PFSK-1 (cell line): ENCODE results near the gene XPNPEP1.
A peak's percentile ranks its signal among the peaks of the same experiment; 100 is the strongest.

Experiments used
- FOXP2 ChIP-seq: optimal IDR thresholded peaks from 2 replicates; pipeline ENCODE3; 2011; ENCODE audit warnings: borderline replicate concordance, control low read depth, inconsistent platforms; ENCODE audit not compliant: insufficient read depth; ENCODE audit errors: extremely low read length, extremely low read depth
- POLR2AphosphoS5 ChIP-seq: IDR thresholded peaks from 2 replicates; pipeline ENCODE4 v1.6.1; 2012; ENCODE audit warnings: low read depth, mild to moderate bottlenecking, control low read depth, low read length, moderate library complexity
- SIN3A ChIP-seq: IDR thresholded peaks from 2 replicates; pipeline ENCODE4 v1.6.1; 2012; ENCODE audit warnings: mild to moderate bottlenecking, low read length, moderate library complexity, borderline replicate concordance; ENCODE audit not compliant: insufficient read depth
- TAF1 ChIP-seq: IDR thresholded peaks from 2 replicates; pipeline ENCODE4 v1.6.1; 2012; ENCODE audit warnings: low read length, control low read depth, borderline replicate concordance; ENCODE audit not compliant: insufficient read depth
- TF ChIP-seq, protein P1 (sequence below), 2 experiments: IDR thresholded peaks; 2 replicates each; pipeline versions ENCODE4 v1.6.1 to v1.8.0; 2011 to 2012; ENCODE audit warnings: low read depth in 2 of 2, low read length in 2 of 2, control low read depth in 1 of 2, inconsistent platforms in 1 of 2, mild to moderate bottlenecking in 1 of 2, moderate library complexity in 1 of 2; ENCODE audit not compliant: insufficient read depth in 1 of 2

XPNPEP1 gene

GRCh38 chr10:109968953-109969759, 45.8 kb upstream of the XPNPEP1 start:
- no peak for TF ChIP-seq SIN3A
- no peak for TF ChIP-seq FOXP2
- TF ChIP-seq, protein P1, sequence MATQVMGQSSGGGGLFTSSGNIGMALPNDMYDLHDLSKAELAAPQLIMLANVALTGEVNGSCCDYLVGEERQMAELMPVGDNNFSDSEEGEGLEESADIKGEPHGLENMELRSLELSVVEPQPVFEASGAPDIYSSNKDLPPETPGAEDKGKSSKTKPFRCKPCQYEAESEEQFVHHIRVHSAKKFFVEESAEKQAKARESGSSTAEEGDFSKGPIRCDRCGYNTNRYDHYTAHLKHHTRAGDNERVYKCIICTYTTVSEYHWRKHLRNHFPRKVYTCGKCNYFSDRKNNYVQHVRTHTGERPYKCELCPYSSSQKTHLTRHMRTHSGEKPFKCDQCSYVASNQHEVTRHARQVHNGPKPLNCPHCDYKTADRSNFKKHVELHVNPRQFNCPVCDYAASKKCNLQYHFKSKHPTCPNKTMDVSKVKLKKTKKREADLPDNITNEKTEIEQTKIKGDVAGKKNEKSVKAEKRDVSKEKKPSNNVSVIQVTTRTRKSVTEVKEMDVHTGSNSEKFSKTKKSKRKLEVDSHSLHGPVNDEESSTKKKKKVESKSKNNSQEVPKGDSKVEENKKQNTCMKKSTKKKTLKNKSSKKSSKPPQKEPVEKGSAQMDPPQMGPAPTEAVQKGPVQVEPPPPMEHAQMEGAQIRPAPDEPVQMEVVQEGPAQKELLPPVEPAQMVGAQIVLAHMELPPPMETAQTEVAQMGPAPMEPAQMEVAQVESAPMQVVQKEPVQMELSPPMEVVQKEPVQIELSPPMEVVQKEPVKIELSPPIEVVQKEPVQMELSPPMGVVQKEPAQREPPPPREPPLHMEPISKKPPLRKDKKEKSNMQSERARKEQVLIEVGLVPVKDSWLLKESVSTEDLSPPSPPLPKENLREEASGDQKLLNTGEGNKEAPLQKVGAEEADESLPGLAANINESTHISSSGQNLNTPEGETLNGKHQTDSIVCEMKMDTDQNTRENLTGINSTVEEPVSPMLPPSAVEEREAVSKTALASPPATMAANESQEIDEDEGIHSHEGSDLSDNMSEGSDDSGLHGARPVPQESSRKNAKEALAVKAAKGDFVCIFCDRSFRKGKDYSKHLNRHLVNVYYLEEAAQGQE (IDR thresholded peaks at IDR 0.05; ENCODE audit: insufficient read depth in 1 of 2, low read depth in 2 of 2, low read length in 2 of 2), result no peak
- TF ChIP-seq TAF1, result no peak
- no peak for TF ChIP-seq POLR2AphosphoS5

GRCh38 chr10:109967739-109968088, 44.4 kb upstream of the XPNPEP1 start:
- TF ChIP-seq TAF1 (no peak), SIN3A (no peak), FOXP2 (no peak), POLR2AphosphoS5 (no peak)
- TF ChIP-seq, protein P1 (IDR thresholded peaks at IDR 0.05; ENCODE audit: insufficient read depth in 1 of 2, low read depth in 2 of 2, low read length in 2 of 2), result no peak

- TF ChIP-seq POLR2AphosphoS5 (peak; percentile 41; the same call in 1 of the 2 replicates), SIN3A (no peak), TAF1 (peak; percentile 56; the same call in 1 of the 2 replicates), FOXP2 (peak; percentile 56)
- TF ChIP-seq, protein P1 (IDR thresholded peaks at IDR 0.05; ENCODE audit: insufficient read depth in 1 of 2, low read depth in 2 of 2, low read length in 2 of 2), result peak in 1 of 2 experiments; percentile 74; a peak in 2 of 4 replicates
Measured at GRCh38 chr10:109966961-109967738, 43.8 kb upstream of the XPNPEP1 start.

GRCh38 chr10:109964318-109964717, 41.0 kb upstream of the XPNPEP1 start:
- no peak for TF ChIP-seq TAF1
- TF ChIP-seq, protein P1 (IDR thresholded peaks at IDR 0.05; ENCODE audit: insufficient read depth in 1 of 2, low read depth in 2 of 2, low read length in 2 of 2), result no peak

DNA sequence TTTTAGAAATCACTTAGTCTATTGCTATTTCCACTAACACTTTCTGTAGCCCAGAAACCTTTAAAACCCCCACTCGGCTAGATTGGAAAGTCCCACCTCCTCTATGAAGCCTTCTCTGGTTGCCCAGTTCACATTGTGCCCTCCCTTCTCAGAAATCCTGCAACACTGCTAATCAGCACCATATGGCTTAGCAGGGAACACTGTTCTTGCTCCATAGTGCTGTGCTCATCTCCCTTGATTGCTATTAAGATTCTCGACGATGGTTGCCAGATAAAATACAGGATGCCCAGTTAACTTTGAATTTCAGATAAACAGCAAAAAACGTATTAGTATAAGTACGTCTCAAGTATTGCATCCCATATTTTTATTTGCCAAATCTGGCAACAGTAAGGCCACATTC, 40.1 kb upstream of the XPNPEP1 start:
- TF ChIP-seq TAF1, result no peak
- no peak for TF ChIP-seq FOXP2
- no peak for TF ChIP-seq POLR2AphosphoS5
- TF ChIP-seq, protein P1 (IDR thresholded peaks at IDR 0.05; ENCODE audit: insufficient read depth in 1 of 2, low read depth in 2 of 2, low read length in 2 of 2), result no peak
- no peak for TF ChIP-seq SIN3A
